Stimulated activated CD8-positive, alpha-beta memory T cell treated with anti-CD3 and anti-CD28 coated beads, Interleukin-15, amount 100 ng/mL, for 1 hour (primary cell): ENCODE data around the gene AFTPH.

ENCODE experiments used
- DNase-seq: peaks from one replicate; pipeline ENCODE4 v3.0.0-alpha.2; 2020; ENCODE audit warnings: low read depth

The AFTPH gene

GRCh38 chr2:64587561-64587960, 63.4 kb downstream of the AFTPH start:
- no peak for DNase-seq

DNA sequence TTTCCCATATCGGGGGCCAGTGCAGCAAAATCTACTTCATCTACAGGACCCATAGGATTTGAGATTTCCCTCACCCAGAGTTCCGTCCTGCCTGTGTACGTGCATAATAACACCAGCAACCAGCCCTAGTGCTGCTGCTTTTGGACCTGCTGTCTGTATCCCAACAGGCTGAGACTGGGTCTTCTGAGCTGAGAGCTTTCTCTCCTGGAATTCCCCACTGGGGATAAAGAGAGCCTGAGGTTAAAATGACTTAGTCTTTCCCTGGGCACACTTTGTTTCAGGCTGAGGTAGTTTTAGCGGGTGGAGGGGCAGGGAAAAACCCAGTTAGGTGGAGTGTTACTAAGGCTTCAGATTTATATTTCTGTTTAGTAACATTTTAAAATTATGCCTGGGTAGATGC, 67.1 kb downstream of the AFTPH start:
- no peak for DNase-seq

DNA sequence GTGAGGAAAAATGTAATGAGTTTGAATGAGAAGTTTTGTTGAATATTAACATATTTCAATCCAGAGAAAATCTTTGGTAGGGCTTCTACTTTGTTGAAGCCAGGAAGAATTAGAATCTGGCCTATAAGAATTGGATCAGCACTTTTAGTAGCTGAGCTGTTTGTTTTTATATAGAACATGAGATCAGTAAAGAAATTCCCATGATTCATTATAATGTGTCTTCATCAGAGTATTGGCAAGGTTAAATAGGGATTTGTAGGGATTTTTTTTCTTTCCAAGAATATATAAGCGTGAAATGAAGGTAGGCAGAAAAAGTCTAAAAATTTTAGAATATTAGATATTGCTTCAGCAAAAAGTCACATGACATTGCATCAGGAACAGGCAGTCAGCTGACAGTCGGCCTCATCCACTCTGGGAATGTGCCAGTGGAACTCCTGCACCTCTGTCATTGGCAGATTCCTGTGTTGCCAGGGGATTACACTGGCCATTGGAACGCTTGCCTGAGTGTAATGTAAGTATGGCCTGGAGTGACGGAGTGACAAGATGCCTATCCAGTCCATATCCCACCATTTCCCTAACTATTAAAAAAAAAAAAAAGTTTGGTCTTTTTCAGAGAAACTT, 69.0 kb downstream of the AFTPH start:
- no peak for DNase-seq

GRCh38 chr2:64594226-64594989, 70.3 kb downstream of the AFTPH start:
- DNase-seq: no peak

DNA sequence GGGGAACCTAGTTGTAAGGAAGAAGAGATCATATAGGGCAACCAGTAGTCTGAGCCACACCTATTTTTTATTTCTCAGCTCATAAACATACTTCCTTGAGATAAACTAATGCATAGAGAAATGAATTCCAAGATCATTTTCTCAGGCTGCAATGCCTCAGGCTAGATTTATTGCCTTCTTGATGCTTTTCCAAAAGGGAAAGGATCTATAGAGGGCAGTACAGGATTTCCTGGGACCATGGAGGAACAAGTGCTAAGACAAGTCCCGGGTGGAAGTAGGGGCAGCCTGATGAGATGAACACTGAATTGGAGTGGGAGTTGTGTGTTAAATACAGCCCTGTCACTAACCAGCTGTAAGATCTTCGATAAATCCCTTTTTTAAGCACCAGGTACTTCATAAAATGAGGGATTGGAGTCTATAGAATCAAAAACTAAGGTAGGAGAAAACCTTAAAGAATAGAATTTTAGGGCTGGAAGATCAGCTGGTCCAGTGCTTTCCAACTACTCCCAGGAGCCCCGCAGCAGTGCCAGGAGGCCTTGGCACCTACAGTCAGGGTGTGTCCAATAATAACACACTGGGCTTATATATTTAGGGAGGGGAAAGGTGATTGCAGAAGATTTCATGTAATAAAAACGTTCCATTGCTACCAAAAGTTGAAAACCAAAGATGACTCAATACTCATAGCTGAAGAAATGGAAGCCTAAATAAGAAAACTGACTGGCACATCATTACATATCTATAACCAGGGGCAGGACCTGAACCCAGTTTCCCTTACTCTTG, 71.5 kb downstream of the AFTPH start:
- no peak for DNase-seq

DNA sequence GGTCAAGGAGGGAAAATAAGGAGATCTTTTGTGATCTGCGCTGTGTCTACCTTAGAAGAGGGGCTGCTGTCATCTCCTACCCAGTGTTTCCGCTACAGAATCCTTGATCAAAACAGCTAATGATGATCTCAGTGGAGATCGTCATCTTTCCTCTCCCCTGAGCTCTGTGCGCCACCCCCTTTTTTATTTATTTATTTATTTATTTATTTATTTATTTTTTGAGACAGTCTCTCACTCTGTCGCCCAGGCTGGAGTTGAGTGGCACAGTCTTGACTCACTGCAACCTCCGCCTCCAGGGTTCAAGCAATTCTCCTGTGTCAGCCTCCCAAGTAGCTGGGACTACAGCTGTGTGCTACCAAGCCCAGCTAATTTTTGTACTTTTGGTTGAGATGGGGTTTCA, 74.1 kb downstream of the AFTPH start:
- no peak for DNase-seq

DNA sequence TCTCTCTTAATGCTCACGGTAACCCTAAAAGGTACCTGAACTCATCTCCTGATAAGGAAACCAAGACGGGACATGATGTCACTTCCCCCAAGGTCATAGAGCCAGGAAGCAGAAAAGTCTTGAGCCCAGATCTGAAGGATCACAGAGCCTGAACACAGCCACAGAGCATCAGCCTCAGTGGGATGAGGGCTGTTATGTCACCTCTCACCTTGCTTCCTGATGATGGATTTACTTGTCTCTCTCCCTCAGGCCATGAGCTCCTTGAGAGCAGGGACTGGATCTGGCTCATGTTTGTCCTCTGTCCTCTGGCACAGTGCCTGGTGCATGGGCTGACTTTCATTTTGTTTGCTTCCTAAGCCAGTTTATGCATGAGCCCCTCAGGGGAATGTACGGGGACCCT, 75.3 kb downstream of the AFTPH start:
- no peak for DNase-seq

- no peak for DNase-seq
Measured at GRCh38 chr2:64601034-64601754, 77.1 kb downstream of the AFTPH start.

DNA sequence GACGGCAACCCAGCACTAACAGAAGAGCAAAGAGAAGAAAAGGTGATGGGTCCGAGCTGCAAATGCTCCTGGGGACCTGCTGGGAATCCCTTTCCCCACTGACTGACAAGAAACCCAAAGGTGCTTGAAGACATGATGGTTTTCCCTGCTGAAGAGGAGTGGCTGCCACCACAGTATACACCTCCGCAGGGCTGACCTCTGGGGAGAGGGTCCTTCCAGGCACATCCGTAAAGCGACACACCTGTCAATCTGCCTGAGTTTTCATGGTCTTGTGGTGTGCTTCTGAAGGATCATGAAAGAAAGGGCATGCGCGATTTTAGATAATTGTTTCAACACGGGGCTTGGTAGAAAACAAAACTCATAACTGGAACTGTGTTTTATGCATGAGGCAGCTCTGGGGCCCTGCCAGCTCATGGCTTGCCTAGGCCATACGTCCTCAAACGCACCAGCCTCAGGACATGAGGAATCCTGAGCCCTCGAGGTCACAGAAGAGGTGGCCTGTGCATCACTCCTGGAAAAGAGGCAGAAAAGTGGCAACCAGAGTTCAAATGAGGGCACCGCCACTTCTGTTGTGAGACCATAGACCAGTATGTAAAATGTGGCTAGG, 77.8 kb downstream of the AFTPH start:
- no peak for DNase-seq

DNA sequence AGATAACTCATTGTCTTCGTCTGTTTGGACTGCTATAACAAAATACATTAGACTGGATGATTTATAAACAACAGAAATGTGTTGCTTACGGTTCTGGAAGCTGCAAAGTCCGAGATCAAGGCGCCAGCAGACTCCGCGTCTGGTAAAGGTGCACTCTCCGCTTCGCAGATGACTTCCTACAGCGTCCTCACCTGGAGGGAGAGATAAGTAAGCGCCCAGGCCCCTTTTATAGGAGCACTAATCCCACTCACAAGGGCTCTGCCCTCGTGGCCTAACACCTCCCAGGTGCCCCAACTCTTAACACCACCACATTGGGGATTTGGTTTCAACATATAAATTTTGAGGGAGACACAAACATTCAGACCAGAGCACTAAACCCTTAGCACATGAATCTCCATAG, 78.3 kb downstream of the AFTPH start:
- DNase-seq: no peak

DNA sequence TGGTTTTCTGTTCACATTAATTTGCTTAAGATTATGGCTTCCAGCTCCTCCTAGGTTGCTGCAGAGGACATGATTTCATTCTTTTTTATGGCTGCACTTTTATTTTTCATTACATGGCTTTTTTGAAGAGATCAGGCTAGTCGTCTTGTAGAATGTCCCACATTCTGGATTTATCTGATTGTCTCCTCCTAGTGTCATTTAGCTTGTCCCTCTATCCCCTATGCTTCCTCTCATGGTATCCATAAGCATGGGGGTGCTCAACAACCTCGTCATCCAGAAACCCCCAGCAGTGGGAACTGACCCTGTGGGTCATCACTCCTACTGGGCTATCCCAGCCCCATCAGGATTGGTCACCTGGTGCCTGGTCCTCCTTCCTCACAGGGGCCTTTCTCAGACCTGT, 80.0 kb downstream of the AFTPH start:
- DNase-seq: no peak

- no peak for DNase-seq
Measured at GRCh38 chr2:64605026-64605471, 80.9 kb downstream of the AFTPH start.

GRCh38 chr2:64605991-64606478, 81.9 kb downstream of the AFTPH start:
- DNase-seq: no peak

GRCh38 chr2:64606479-64607363, 82.6 kb downstream of the AFTPH start:
- peak; percentile 59 for DNase-seq

- DNase-seq: no peak
Measured at GRCh38 chr2:64607381-64608304, 83.5 kb downstream of the AFTPH start.

DNA sequence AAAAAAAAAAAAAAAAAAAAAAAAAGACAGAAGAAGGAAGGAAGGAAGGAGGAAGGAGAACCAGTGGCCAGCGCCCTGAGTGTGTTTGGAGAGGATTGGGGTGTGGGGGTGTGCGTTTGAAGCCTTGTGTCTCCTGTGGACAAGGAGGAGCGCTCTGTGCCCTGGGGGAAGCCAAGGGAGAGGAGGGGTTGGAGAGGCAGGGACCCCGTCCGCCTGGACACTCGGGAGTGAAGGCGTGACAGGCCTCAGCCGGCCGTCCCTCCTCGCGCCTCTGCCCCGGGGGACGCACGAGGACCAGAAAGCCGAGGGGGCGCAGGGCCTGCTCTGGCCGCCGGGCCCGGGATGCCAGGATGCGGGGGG, 84.7 kb downstream of the AFTPH start:
- DNase-seq: no peak

DNA sequence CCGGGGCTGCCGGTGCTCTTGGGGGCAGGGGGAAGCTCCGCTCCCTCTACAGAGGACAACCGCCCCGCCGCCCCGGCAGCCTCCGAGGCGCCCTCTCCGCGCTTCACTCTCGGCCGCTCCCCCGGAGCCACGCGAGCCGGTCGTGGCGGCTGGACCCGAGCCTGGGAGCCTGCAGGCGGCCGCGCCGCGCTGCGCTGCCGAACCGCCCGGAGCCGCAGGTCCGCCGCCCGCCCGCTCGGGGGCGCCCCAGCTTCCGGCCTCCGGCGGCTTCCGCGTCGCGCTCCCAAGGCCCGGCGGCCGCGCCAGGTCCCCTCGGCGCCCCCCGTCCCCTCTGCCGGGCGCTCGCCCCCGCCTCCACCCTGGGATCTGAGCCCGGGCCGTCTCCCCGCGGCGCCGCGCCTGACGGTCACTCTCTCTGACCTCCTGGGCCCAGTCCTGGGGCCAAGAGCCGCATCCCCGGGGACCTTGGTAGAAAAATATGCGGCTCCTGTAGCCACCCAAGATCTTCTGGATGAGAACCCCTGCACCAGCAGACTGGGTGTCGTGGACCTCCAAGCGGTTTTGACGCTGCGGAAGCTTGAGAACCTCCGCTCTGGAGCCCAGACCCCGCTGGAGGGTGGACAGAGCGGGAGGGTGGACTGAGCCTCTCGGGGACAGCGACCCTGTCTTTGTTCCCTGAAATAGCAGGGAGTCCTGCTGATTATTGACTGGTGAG, 85.3 kb downstream of the AFTPH start:
- DNase-seq: no peak

GRCh38 chr2:64609942-64610281, 85.8 kb downstream of the AFTPH start:
- DNase-seq: no peak

- DNase-seq: no peak
Measured at GRCh38 chr2:64610316-64610855, 86.3 kb downstream of the AFTPH start.
